ENCODE results near the gene DLG1.
"Not testable (repeated sequence)": the region's sequence is repeated elsewhere in the genome, so short reads cannot be mapped to it uniquely, and the experiment has no call there.

DLG1 gene

DNA sequence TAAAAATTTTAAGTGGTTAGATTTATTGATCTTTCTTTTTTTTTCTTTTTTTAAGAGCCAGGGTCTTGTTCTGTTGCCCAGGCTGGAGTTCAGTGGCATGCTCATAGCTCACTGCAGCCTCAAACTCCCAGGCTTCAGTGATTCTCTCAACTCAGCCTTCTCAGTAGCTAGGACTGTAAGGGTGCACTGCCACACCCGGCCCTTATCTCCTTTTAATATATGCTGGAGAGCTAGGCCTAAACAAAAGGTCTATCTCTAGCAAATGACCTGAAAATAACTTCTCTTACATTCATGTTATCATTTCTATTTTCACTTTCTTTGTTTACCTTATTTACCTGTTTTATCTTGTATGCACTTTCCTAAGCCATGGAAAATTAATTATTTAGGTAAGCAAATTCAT lies 233.6 kb downstream of the DLG1 start:
- TF ChIP-seq, protein P1, sequence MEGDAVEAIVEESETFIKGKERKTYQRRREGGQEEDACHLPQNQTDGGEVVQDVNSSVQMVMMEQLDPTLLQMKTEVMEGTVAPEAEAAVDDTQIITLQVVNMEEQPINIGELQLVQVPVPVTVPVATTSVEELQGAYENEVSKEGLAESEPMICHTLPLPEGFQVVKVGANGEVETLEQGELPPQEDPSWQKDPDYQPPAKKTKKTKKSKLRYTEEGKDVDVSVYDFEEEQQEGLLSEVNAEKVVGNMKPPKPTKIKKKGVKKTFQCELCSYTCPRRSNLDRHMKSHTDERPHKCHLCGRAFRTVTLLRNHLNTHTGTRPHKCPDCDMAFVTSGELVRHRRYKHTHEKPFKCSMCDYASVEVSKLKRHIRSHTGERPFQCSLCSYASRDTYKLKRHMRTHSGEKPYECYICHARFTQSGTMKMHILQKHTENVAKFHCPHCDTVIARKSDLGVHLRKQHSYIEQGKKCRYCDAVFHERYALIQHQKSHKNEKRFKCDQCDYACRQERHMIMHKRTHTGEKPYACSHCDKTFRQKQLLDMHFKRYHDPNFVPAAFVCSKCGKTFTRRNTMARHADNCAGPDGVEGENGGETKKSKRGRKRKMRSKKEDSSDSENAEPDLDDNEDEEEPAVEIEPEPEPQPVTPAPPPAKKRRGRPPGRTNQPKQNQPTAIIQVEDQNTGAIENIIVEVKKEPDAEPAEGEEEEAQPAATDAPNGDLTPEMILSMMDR (IDR thresholded peaks at IDR 0.05; ENCODE audit: insufficient read depth, low read depth, low read length, missing control alignments) = no peak

GRCh38 chr3:197062446-197062845 lies 236.0 kb downstream of the DLG1 start:
- H3K4me3 ChIP-seq (ENCODE audit: low read length) = no peak overlapping the region
- DNase-seq (ENCODE audit: low read depth) = no peak
- TF ChIP-seq, protein P1 (IDR thresholded peaks at IDR 0.05; ENCODE audit: insufficient read depth, low read depth, low read length, missing control alignments) = no peak

More for the DNA sequence above, 233.6 kb downstream of the DLG1 start:
- H3K4me3 ChIP-seq (ENCODE audit: low read length) = no peak overlapping the region
- no peak for DNase-seq (ENCODE audit: low read depth)

- not testable (repeated sequence) for DNase-seq (ENCODE audit: low read depth); H3K4me3 ChIP-seq (ENCODE audit: low read length)
Measured at GRCh38 chr3:197051637-197052036, 246.8 kb downstream of the DLG1 start.

- no peak overlapping the region for H3K4me3 ChIP-seq (ENCODE audit: low read length)
- TF ChIP-seq, protein P1 (IDR thresholded peaks at IDR 0.05; ENCODE audit: insufficient read depth, low read depth, low read length, missing control alignments) = no peak
- DNase-seq (ENCODE audit: low read depth) = no peak
Measured at GRCh38 chr3:197050511-197050910, 247.9 kb downstream of the DLG1 start.

- no peak overlapping the region for H3K4me3 ChIP-seq (ENCODE audit: low read length)
- TF ChIP-seq, protein P1 (IDR thresholded peaks at IDR 0.05; ENCODE audit: insufficient read depth, low read depth, low read length, missing control alignments) = no peak
- no peak for DNase-seq (ENCODE audit: low read depth)
Measured at GRCh38 chr3:197042539-197042938, 255.9 kb downstream of the DLG1 start.

GRCh38 chr3:197041875-197042488 lies 256.4 kb downstream of the DLG1 start:
- DNase-seq (ENCODE audit: low read depth) = no peak
- H3K4me3 ChIP-seq (ENCODE audit: low read length) = no peak overlapping the region
- TF ChIP-seq, protein P1 (IDR thresholded peaks at IDR 0.05; ENCODE audit: insufficient read depth, low read depth, low read length, missing control alignments) = no peak

- TF ChIP-seq, protein P1 (IDR thresholded peaks at IDR 0.05; ENCODE audit: insufficient read depth, low read depth, low read length, missing control alignments) = no peak
- no peak for DNase-seq (ENCODE audit: low read depth)
- no peak overlapping the region for H3K4me3 ChIP-seq (ENCODE audit: low read length)
Measured at GRCh38 chr3:197040658-197041057, 257.8 kb downstream of the DLG1 start.

All from epithelial cell of esophagus (primary cell).